Neuronal stem cell (in vitro differentiated cells): ENCODE data around the gene CCDC117.
A peak's percentile ranks its signal among the peaks of the same experiment; 100 is the strongest.
"Not testable (repeated sequence)": the region's sequence is repeated elsewhere in the genome, so short reads cannot be mapped to it uniquely, and the experiment has no call there.

Experiments used
- DNase-seq: peaks from one replicate; pipeline ENCODE4 v3.0.0-alpha.2; 2013; ENCODE audit warnings: low spot score
- H2AFZ ChIP-seq: one replicate; pipeline ENCODE4 v1.6.1; 2013; ENCODE audit warnings: mild to moderate bottlenecking, low read length, inconsistent platforms
- H2AK5ac ChIP-seq: 2 replicates; pipeline ENCODE4 v1.6.1; 2013; ENCODE audit warnings: low read depth, mild to moderate bottlenecking, inconsistent platforms, low read length, moderate library complexity, mixed read lengths
- H2BK120ac ChIP-seq: 2 replicates; pipeline ENCODE4 v1.6.1; 2013; ENCODE audit warnings: low read depth, mild to moderate bottlenecking, inconsistent platforms, low read length, moderate library complexity, mixed read lengths
- H2BK12ac ChIP-seq: one replicate; pipeline ENCODE4 v1.6.1; 2013; ENCODE audit warnings: low read length, inconsistent platforms
- H2BK15ac ChIP-seq: 2 replicates; pipeline ENCODE4 v1.6.1; 2013; ENCODE audit warnings: mild to moderate bottlenecking, low read length, inconsistent platforms, mixed read lengths
- H2BK5ac ChIP-seq: one replicate; pipeline ENCODE4 v1.6.1; 2013; ENCODE audit warnings: inconsistent platforms, mild to moderate bottlenecking, low read length, moderate library complexity
- H3K14ac ChIP-seq: one replicate; pipeline ENCODE4 v1.6.1; 2013; ENCODE audit warnings: low read length, inconsistent platforms
- H3K18ac ChIP-seq: 2 replicates; pipeline ENCODE4 v1.6.1; 2013; ENCODE audit warnings: low read length, inconsistent platforms
- H3K23ac ChIP-seq: 2 replicates; pipeline ENCODE4 v1.6.1; 2013; ENCODE audit warnings: low read depth, mild to moderate bottlenecking, mixed read lengths, low read length, inconsistent platforms; ENCODE audit not compliant: poor library complexity
- H3K27ac ChIP-seq: replicated peaks from 3 replicates; pipeline ENCODE4 v1.5.1; 2013; ENCODE audit warnings: low read length, inconsistent platforms
- H3K27me3 ChIP-seq, 3 experiments: 2 replicates each; pipeline ENCODE4 v1.6.1; 2013; ENCODE audit warnings: low read length in 3 of 3, mild to moderate bottlenecking in 2 of 3, inconsistent platforms in 1 of 3, low read depth in 1 of 3, mixed read lengths in 1 of 3, moderate library complexity in 1 of 3; ENCODE audit not compliant: control insufficient read depth in 3 of 3, insufficient read depth in 3 of 3
- H3K36me3 ChIP-seq, 2 donors: replicated peaks in 1 of 2; 2 replicates each; pipeline ENCODE4 v1.6.1; 2013; ENCODE audit warnings: low read length in 2 of 2; ENCODE audit not compliant: control insufficient read depth in 2 of 2, insufficient read depth in 2 of 2
- H3K4ac ChIP-seq: 2 replicates; pipeline ENCODE4 v1.6.1; 2013; ENCODE audit warnings: inconsistent platforms, mild to moderate bottlenecking, low read length, moderate library complexity
- H3K4me1 ChIP-seq, 2 donors: 1 replicate in 1 of 2; 2 replicates in 1 of 2; pipeline ENCODE4 v1.6.1; 2013; ENCODE audit warnings: low read length in 2 of 2, low read depth in 1 of 2; ENCODE audit not compliant: control insufficient read depth in 2 of 2, insufficient read depth in 1 of 2
- H3K4me2 ChIP-seq: one replicate; pipeline ENCODE4 v1.6.1; 2013; ENCODE audit warnings: mild to moderate bottlenecking, low read length, inconsistent platforms; ENCODE audit not compliant: insufficient read depth, poor library complexity, severe bottlenecking
- H3K4me3 ChIP-seq, 2 donors: 2 replicates each; pipeline ENCODE4 v1.5.1; 2013; ENCODE audit warnings: low read length in 2 of 2, mild to moderate bottlenecking in 2 of 2, inconsistent platforms in 1 of 2, moderate library complexity in 1 of 2
- H3K79me1 ChIP-seq: one replicate; pipeline ENCODE4 v1.6.1; 2013; ENCODE audit warnings: low read depth, mild to moderate bottlenecking, inconsistent platforms, low read length, moderate library complexity
- H3K9ac ChIP-seq: one replicate; pipeline ENCODE4 v1.6.1; 2013; ENCODE audit warnings: mild to moderate bottlenecking, low read depth, low read length, inconsistent platforms; ENCODE audit not compliant: poor library complexity
- H3K9me3 ChIP-seq, 2 donors: replicated peaks in 1 of 2; 2 replicates each; pipeline versions ENCODE3 to v1.6.1; 2013; ENCODE audit warnings: low read length in 2 of 2, mild to moderate bottlenecking in 2 of 2, inconsistent platforms in 1 of 2, low read depth in 1 of 2, mixed read lengths in 1 of 2, moderate library complexity in 1 of 2; ENCODE audit not compliant: control insufficient read depth in 2 of 2, insufficient read depth in 1 of 2
- H4K8ac ChIP-seq: one replicate; pipeline ENCODE4 v1.6.1; 2013; ENCODE audit warnings: low read depth, mild to moderate bottlenecking, inconsistent platforms, low read length, moderate library complexity
- H4K91ac ChIP-seq: one replicate; pipeline ENCODE4 v1.6.1; 2013; ENCODE audit warnings: low read length, low read depth, mild to moderate bottlenecking, inconsistent platforms; ENCODE audit not compliant: poor library complexity
- WGBS, 2 donors: extraction: QIAGEN DNeasy Blood & Tissue Kit; methylation state at CpG; one replicate each; pipeline ENCODE4 v1.1.7; 2013; ENCODE audit warnings: missing lambda C conversion rate in 2 of 2, mixed read lengths in 1 of 2; ENCODE audit not compliant: insufficient read length in 2 of 2, insufficient replicate concordance in 1 of 2; ENCODE audit errors: extremely low coverage in 2 of 2; 5-methylcytosine and 5-hydroxymethylcytosine counted together

Gene CCDC117

DNA sequence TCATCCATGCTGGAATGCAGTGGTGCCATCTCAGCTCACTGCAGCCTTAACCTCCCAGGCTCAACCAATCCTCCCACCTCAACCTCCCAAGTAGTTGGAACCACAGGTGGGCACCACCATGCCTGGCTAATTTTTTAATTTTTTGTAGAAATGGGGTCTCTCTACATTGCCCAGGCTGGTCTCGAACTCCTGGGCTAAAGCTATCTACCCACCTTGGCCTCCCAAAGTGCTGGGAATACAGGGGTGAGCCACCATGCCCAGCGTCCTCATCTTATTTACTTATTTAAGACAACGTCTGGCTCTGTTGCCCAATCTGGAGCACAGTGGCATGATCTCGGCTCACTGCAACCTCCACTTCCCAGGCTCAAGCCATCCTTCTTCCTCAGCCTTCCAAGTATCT, 10.5 kb upstream of the CCDC117 start:
- not testable (repeated sequence) for H3K27ac ChIP-seq, H2AFZ ChIP-seq, H3K4ac ChIP-seq, H2BK120ac ChIP-seq, H3K4me3 ChIP-seq, H3K79me1 ChIP-seq, H3K18ac ChIP-seq, H3K9ac ChIP-seq, H3K4me2 ChIP-seq, H4K8ac ChIP-seq, H3K23ac ChIP-seq, H4K91ac ChIP-seq, DNase-seq, H3K36me3 ChIP-seq, H2AK5ac ChIP-seq, H3K27me3 ChIP-seq, H3K4me1 ChIP-seq, H3K9me3 ChIP-seq, H2BK15ac ChIP-seq, H2BK5ac ChIP-seq, H2BK12ac ChIP-seq
- WGBS, 2 donors, result no CpG with 5 or more reads among the region's 4 CpGs
- peak overlapping the region; percentile 32 for H3K14ac ChIP-seq

DNA sequence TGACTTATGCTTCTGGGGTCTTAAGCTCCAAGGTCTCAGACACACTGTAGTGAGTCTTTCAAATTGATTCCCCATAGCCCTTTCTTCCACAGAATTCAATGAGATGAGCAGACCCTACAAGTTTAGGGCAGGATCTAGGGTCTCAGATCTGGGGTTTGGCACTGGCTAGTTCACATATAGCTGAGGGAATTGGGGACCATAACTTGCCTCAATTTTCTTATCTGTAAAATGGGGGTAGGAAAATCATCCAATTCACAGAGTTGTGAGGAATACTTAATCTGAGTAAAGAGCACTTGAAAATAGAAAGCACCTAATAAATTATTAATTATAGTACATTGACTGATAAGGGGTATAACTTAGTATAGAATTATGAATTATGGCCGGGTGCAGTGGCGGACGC, 5.9 kb upstream of the CCDC117 start:
- no peak overlapping the region for H4K8ac ChIP-seq
- H3K79me1 ChIP-seq, result no peaks in the 10 kb centered on the region
- no peak overlapping the region for H3K18ac ChIP-seq
- H2AFZ ChIP-seq, result no peak overlapping the region
- H3K14ac ChIP-seq, result no peak overlapping the region
- H3K36me3 ChIP-seq, result no peaks in the 10 kb centered on the region
- H4K91ac ChIP-seq, result no peak overlapping the region
- no CpG with 5 or more reads among the region's 3 CpGs for WGBS, 2 donors
- no peak overlapping the region for H3K23ac ChIP-seq
- DNase-seq, result no peak
- no peaks in the 10 kb centered on the region for H3K4me1 ChIP-seq
- H2BK5ac ChIP-seq, result no peak overlapping the region
- no peak overlapping the region for H2AK5ac ChIP-seq
- H3K27me3 ChIP-seq, result no peaks in the 10 kb centered on the region
- no peak overlapping the region for H3K9ac ChIP-seq
- H2BK120ac ChIP-seq, result no peak overlapping the region
- H2BK12ac ChIP-seq, result no peak overlapping the region
- H3K4me3 ChIP-seq, result no peak overlapping the region
- H2BK15ac ChIP-seq, result no peak overlapping the region
- H3K27ac ChIP-seq, result no peak overlapping the region
- no peak overlapping the region for H3K4ac ChIP-seq
- no peak overlapping the region for H3K4me2 ChIP-seq
- H3K9me3 ChIP-seq, result no peaks in the 10 kb centered on the region

- H2AFZ ChIP-seq, result peak overlapping the region; percentile 68
- H3K4ac ChIP-seq, result no peak overlapping the region
- H3K27me3 ChIP-seq, result no peaks in the 10 kb centered on the region
- no peak overlapping the region for H4K8ac ChIP-seq
- H2BK12ac ChIP-seq, result no peak overlapping the region
- H3K4me2 ChIP-seq, result no peak overlapping the region
- no peak overlapping the region for H2BK15ac ChIP-seq
- DNase-seq, result no peak
- H3K36me3 ChIP-seq, result no peaks in the 10 kb centered on the region
- no peak overlapping the region for H2BK120ac ChIP-seq
- no peak overlapping the region for H4K91ac ChIP-seq
- H3K4me3 ChIP-seq, result no peak overlapping the region
- no CpG with 5 or more reads among the region's 6 CpGs for WGBS, 2 donors
- H3K27ac ChIP-seq, result no peak overlapping the region
- H3K4me1 ChIP-seq, result peaks cover 0 to 4% of the 10 kb centered on the region in 2 donors
- H3K14ac ChIP-seq, result no peak overlapping the region
- H3K23ac ChIP-seq, result no peak overlapping the region
- H3K18ac ChIP-seq, result no peak overlapping the region
- no peaks in the 10 kb centered on the region for H3K9me3 ChIP-seq
- no peak overlapping the region for H3K9ac ChIP-seq
- H3K79me1 ChIP-seq, result no peaks in the 10 kb centered on the region
- H2AK5ac ChIP-seq, result no peak overlapping the region
- H2BK5ac ChIP-seq, result no peak overlapping the region
These were observed 3.6 kb upstream of the CCDC117 start for GRCh38 chr22:28768701-28769393.

DNA sequence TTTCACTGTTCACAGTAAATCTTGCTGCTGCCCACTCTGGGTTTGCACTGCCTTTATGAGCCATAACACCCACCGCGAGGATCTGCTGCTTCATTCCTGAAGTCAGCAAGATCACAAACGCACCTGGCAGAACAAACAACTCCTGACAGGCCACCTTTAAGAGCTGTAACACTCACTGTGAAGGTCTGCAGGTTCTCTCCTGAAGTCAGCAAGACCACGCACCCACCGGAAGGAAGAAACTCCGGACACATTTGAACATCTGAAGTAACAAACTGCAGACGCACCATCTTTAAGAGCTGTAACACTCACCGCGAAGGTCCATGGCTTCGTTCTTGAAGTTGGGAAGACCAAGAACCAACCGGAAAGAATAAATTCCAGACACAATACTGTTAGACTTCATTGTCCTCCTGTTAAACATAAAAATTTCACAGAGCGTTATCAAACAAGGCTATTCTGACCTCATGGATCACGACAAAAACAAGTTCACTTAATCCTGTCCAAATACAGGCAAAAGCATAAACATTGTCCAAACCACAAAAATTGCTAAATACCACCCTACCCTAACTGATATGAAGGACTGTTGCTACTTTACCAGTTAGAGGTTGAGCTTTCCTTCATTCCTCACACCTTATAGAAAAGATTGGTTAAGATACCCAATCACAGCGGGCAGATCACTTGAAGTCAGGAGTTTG, 3.0 kb upstream of the CCDC117 start:
- Histone ChIP-seq H2AK5ac (no peak overlapping the region), H3K27ac (no peak overlapping the region), H3K4me1 (peaks cover 0 to 4% of the 10 kb centered on the region in 2 donors), H3K27me3 (no peaks in the 10 kb centered on the region), H2BK5ac (no peak overlapping the region), H3K14ac (no peak overlapping the region), H2AFZ (peak overlapping the region; percentile 68), H4K91ac (no peak overlapping the region), H2BK12ac (no peak overlapping the region), H3K36me3 (peaks cover 0 to 4% of the 10 kb centered on the region in 2 donors), H3K9me3 (peaks cover 0 to 2% of the 10 kb centered on the region in 2 donors), H3K4me3 (no peak overlapping the region), H4K8ac (no peak overlapping the region), H3K4ac (no peak overlapping the region), H3K4me2 (no peak overlapping the region), H2BK120ac (no peak overlapping the region), H3K18ac (no peak overlapping the region), H3K79me1 (no peaks in the 10 kb centered on the region), H2BK15ac (no peak overlapping the region), H3K23ac (no peak overlapping the region), H3K9ac (no peak overlapping the region)
- no CpG with 5 or more reads among the region's 14 CpGs for WGBS, 2 donors
- DNase-seq, result no peak
